SK-N-SH (cell line): ENCODE data around the gene YIPF5. TPM values are rescaled to one million over a fixed set of nuclear protein-coding genes. Genes with fewer than 3 reads are reported as not detected.

ENCODE experiments used
- CTCF ChIA-PET: fragments of 300-600, 350-600 bp; formaldehyde crosslinking; extraction: SDS; loops from one replicate; lab custom pipeline; 2021; lab: Yijun Ruan, JAX
- POLR2A ChIA-PET: fragments of 350-600 bp; sonication (Branson Sonifier 250); formaldehyde crosslinking; extraction: SDS; loops from one replicate; lab custom pipeline; 2020; ENCODE audit warnings: antibody characterized with exemption, inconsistent platforms; lab: Yijun Ruan, JAX
- DNase-seq: peaks from one replicate; pipeline ENCODE4 v3.0.0; 2012
- H2AFZ ChIP-seq: fragments of 200-600 bp; sonication (generic); 2 replicates; pipeline ENCODE4 v1.8.1; 2016; ENCODE audit warnings: antibody characterized with exemption, mild to moderate bottlenecking, low read depth
- H3F3A ChIP-seq: fragments of 200-600 bp; sonication (generic); replicated peaks from 2 replicates; pipeline ENCODE3; 2016; ENCODE audit warnings: antibody characterized with exemption, mild to moderate bottlenecking; ENCODE audit not compliant: insufficient read depth
- H3K27ac ChIP-seq, 2 experiments: fragments of 200-500 bp in 1 of 2; fragments of 200-600 bp in 1 of 2; sonication (Bioruptor generic) in 1 of 2; sonication (generic), shearing (Covaris generic) in 1 of 2; 2 replicates each; pipeline versions ENCODE4 v1.5.1 to v1.6.1; 2014 to 2016; ENCODE audit warnings: low read depth in 2 of 2, inconsistent platforms in 1 of 2, low read length in 1 of 2, mild to moderate bottlenecking in 1 of 2, mixed read lengths in 1 of 2
- H3K27me3 ChIP-seq: fragments of 200-600 bp; sonication (generic), shearing (Covaris generic); 2 replicates; pipeline ENCODE4 v1.6.1; 2016; ENCODE audit warnings: mixed run types; ENCODE audit not compliant: insufficient read depth
- H3K36me3 ChIP-seq, 2 experiments: fragments of 200-500 bp in 1 of 2; fragments of 200-600 bp in 1 of 2; sonication (Bioruptor generic) in 1 of 2; sonication (generic) in 1 of 2; replicated peaks in 1 of 2; 2 replicates each; pipeline versions ENCODE3 to v1.5.1; 2014 to 2016; ENCODE audit warnings: low read length in 1 of 2, mild to moderate bottlenecking in 1 of 2; ENCODE audit not compliant: insufficient read depth in 2 of 2, control insufficient read depth in 1 of 2
- H3K4me1 ChIP-seq, 2 experiments: fragments of 200-500 bp in 1 of 2; fragments of 200-600 bp in 1 of 2; sonication (Bioruptor generic) in 1 of 2; sonication (generic), shearing (Covaris generic) in 1 of 2; 2 replicates each; pipeline versions ENCODE4 v1.5.1 to v1.6.1; 2014 to 2016; ENCODE audit warnings: low read depth in 1 of 2, low read length in 1 of 2, mixed run types in 1 of 2; ENCODE audit not compliant: insufficient read depth in 2 of 2, control insufficient read depth in 1 of 2
- H3K4me2 ChIP-seq: fragments of 200-600 bp; sonication (generic), shearing (Covaris generic); 2 replicates; pipeline ENCODE4 v1.6.1; 2017; ENCODE audit warnings: mixed run types
- H3K4me3 ChIP-seq, 2 experiments: fragments of 200-500 bp in 1 of 2; fragments of 200-600 bp in 1 of 2; sonication (Bioruptor generic) in 1 of 2; sonication (generic), shearing (Covaris generic) in 1 of 2; 2 replicates each; pipeline versions ENCODE4 v1.5.1 to v1.8.1; 2014 to 2016; ENCODE audit warnings: low read depth in 2 of 2, inconsistent platforms in 1 of 2, low read length in 1 of 2, mild to moderate bottlenecking in 1 of 2, mixed read lengths in 1 of 2, moderate library complexity in 1 of 2
- H3K79me2 ChIP-seq: fragments of 200-600 bp; sonication (generic); 2 replicates; pipeline ENCODE4 v1.8.1; 2017; ENCODE audit warnings: mild to moderate bottlenecking; ENCODE audit not compliant: insufficient read depth
- H3K9ac ChIP-seq: fragments of 200-600 bp; sonication (generic); 2 replicates; pipeline ENCODE4 v1.6.1; 2017; ENCODE audit warnings: mixed run types
- H3K9me2 ChIP-seq: fragments of 200-600 bp; sonication (generic); 2 replicates; pipeline ENCODE4 v1.6.1; 2017; ENCODE audit warnings: mixed run types
- H3K9me3 ChIP-seq: fragments of 200-600 bp; sonication (generic); 2 replicates; pipeline ENCODE4 v1.6.1; 2017; ENCODE audit warnings: mixed run types, mild to moderate bottlenecking, moderate library complexity
- H4K20me1 ChIP-seq: fragments of 200-600 bp; sonication (generic); 2 replicates; pipeline ENCODE4 v1.6.1; 2017; ENCODE audit warnings: mild to moderate bottlenecking, mixed run types; ENCODE audit not compliant: insufficient read depth
- CHD2 ChIP-seq: fragments of 150-350 bp; IDR thresholded peaks from 2 replicates; pipeline ENCODE4 v1.6.1; 2018; ENCODE audit warnings: low read length; ENCODE audit not compliant: partially characterized antibody
- ELF1 ChIP-seq: IDR thresholded peaks from 2 replicates; pipeline ENCODE4 v1.4.0; 2012
- EP300 ChIP-seq, 2 experiments: IDR thresholded peaks; 2 replicates each; pipeline versions ENCODE4 v1.4.0 to v1.6.1; 2012; ENCODE audit warnings: borderline replicate concordance in 1 of 2, low read depth in 1 of 2, low read length in 1 of 2
- EZH2phosphoT487 ChIP-seq: fragments of 200-600 bp; sonication (generic); IDR thresholded peaks from 2 replicates; pipeline ENCODE4 v1.6.1; 2017; ENCODE audit warnings: low read depth, mixed run types, mild to moderate bottlenecking, antibody characterized with exemption, moderate library complexity, borderline replicate concordance
- FOSL2 ChIP-seq: IDR thresholded peaks from 2 replicates; pipeline ENCODE4 v1.4.0; 2012; ENCODE audit warnings: low read depth, mild to moderate bottlenecking, moderate library complexity, borderline replicate concordance
- GABPA ChIP-seq: IDR thresholded peaks from 2 replicates; pipeline ENCODE4 v1.4.0; 2012; ENCODE audit warnings: low read depth, mild to moderate bottlenecking
- GATA2 ChIP-seq: sonication (generic); formaldehyde crosslinking; IDR thresholded peaks from 2 replicates; pipeline ENCODE4 v1.5.0; 2020; ENCODE audit warnings: mild to moderate bottlenecking, missing genetic modification reagents
- JUND ChIP-seq: IDR thresholded peaks from 2 replicates; pipeline ENCODE4 v1.4.0; 2012
- MXI1 ChIP-seq: IDR thresholded peaks from 2 replicates; pipeline ENCODE4 v1.6.1; 2012; ENCODE audit warnings: mild to moderate bottlenecking, low read depth, low read length, improper control_type of control experiment
- NRF1 ChIP-seq: IDR thresholded peaks from 2 replicates; pipeline ENCODE4 v1.6.1; 2012; ENCODE audit warnings: low read depth, mild to moderate bottlenecking, low read length
- POLR2AphosphoS5 ChIP-seq: IDR thresholded peaks from 2 replicates; pipeline ENCODE4 v1.6.1; 2012; ENCODE audit warnings: low read depth, low read length
- SMC3 ChIP-seq: IDR thresholded peaks from 2 replicates; pipeline ENCODE4 v1.6.1; 2012; ENCODE audit warnings: low read depth, low read length, improper control_type of control experiment
- TAF1 ChIP-seq: IDR thresholded peaks from 2 replicates; pipeline ENCODE4 v1.6.1; 2012; ENCODE audit warnings: low read depth, mild to moderate bottlenecking, low read length, moderate library complexity, borderline replicate concordance
- WGBS: methylation state at CpG from one replicate; pipeline ENCODE4 v1.1.6; 2017; ENCODE audit warnings: low lambda C conversion rate; 5-methylcytosine and 5-hydroxymethylcytosine counted together
- polyA plus RNA-seq, 3 experiments: library from polyadenylated mRNA; depleted of rRNA; stranded (reverse); fragments of >200 nt; gene quantifications; 2 replicates each; pipeline ENCODE4 v1.2.3, GENCODE V29; 2012
- TF ChIP-seq, protein P1 (sequence below): IDR thresholded peaks from 2 replicates; pipeline ENCODE4 v1.4.0; 2012; ENCODE audit warnings: low read depth
- TF ChIP-seq, protein P2 (sequence below): IDR thresholded peaks from 2 replicates; pipeline ENCODE4 v1.6.1; 2012; ENCODE audit warnings: mild to moderate bottlenecking, low read depth, low read length, moderate library complexity
- TF ChIP-seq, protein P3 (sequence below): IDR thresholded peaks from 2 replicates; pipeline ENCODE4; 2012
- TF ChIP-seq, protein P4 (sequence below): IDR thresholded peaks from 2 replicates; pipeline ENCODE4 v1.4.0; 2012; ENCODE audit warnings: low read depth, borderline replicate concordance

YIPF5 gene
- polyA plus RNA-seq, 1 of the 3 experiments (the other 2 are of a cell fraction): 36.2 TPM

DNA sequence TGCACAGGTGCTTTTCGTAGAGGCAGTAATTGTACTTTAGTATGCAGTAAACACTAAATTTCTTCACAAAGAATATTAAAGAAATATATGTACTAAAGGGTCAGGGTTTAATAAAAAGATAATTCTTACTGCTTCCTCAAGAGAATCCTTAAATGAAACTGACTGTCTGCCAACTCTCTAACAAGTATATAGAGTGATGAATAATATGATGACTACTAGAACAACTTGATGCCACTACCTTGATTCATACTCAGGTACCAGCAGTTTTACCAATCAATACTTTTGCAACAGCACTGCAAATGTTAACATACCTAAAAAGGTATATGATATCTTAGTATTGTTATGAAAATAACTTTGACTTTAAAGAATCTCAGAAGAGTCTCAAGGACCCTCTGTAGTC lies 3.8 kb downstream of the YIPF5 start:
- POLR2A ChIA-PET: no interaction called here
- no peak overlapping the region for H3K4me2 ChIP-seq
- peaks cover 66 to 75% of the 10 kb centered on the region in 2 experiments for H3K36me3 ChIP-seq
- H3K79me2 ChIP-seq: peaks cover 64% of the 10 kb centered on the region
- H3K9me2 ChIP-seq: no peaks in the 10 kb centered on the region
- no peaks in the 10 kb centered on the region for H3K9me3 ChIP-seq
- WGBS: 86% methylated on average over 1 of the region's 1 CpG
- no peak overlapping the region for H3K27ac ChIP-seq
- no peaks in the 10 kb centered on the region for H4K20me1 ChIP-seq
- no peak overlapping the region for H2AFZ ChIP-seq
- peaks cover 7 to 11% of the 10 kb centered on the region in 2 experiments; a peak in 3 of 4 replicates for H3K4me1 ChIP-seq
- TF ChIP-seq ELF1 (no peak), FOSL2 (no peak), SMC3 (no peak), GATA2 (CRISPR knock-in tag) (no peak), JUND (no peak), CHD2 (no peak)
- TF ChIP-seq, protein P1, sequence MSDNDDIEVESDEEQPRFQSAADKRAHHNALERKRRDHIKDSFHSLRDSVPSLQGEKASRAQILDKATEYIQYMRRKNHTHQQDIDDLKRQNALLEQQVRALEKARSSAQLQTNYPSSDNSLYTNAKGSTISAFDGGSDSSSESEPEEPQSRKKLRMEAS: no peak
- TF ChIP-seq, protein P2, sequence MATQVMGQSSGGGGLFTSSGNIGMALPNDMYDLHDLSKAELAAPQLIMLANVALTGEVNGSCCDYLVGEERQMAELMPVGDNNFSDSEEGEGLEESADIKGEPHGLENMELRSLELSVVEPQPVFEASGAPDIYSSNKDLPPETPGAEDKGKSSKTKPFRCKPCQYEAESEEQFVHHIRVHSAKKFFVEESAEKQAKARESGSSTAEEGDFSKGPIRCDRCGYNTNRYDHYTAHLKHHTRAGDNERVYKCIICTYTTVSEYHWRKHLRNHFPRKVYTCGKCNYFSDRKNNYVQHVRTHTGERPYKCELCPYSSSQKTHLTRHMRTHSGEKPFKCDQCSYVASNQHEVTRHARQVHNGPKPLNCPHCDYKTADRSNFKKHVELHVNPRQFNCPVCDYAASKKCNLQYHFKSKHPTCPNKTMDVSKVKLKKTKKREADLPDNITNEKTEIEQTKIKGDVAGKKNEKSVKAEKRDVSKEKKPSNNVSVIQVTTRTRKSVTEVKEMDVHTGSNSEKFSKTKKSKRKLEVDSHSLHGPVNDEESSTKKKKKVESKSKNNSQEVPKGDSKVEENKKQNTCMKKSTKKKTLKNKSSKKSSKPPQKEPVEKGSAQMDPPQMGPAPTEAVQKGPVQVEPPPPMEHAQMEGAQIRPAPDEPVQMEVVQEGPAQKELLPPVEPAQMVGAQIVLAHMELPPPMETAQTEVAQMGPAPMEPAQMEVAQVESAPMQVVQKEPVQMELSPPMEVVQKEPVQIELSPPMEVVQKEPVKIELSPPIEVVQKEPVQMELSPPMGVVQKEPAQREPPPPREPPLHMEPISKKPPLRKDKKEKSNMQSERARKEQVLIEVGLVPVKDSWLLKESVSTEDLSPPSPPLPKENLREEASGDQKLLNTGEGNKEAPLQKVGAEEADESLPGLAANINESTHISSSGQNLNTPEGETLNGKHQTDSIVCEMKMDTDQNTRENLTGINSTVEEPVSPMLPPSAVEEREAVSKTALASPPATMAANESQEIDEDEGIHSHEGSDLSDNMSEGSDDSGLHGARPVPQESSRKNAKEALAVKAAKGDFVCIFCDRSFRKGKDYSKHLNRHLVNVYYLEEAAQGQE: no peak
- TF ChIP-seq, all 33 proteins: peak for 0
- peaks cover 17% of the 10 kb centered on the region for H3F3A ChIP-seq
- H3K9ac ChIP-seq: no peak overlapping the region
- CTCF ChIA-PET: no interaction called here
- no peaks in the 10 kb centered on the region for H3K27me3 ChIP-seq
- no peak for DNase-seq
- no peak overlapping the region for H3K4me3 ChIP-seq

DNA sequence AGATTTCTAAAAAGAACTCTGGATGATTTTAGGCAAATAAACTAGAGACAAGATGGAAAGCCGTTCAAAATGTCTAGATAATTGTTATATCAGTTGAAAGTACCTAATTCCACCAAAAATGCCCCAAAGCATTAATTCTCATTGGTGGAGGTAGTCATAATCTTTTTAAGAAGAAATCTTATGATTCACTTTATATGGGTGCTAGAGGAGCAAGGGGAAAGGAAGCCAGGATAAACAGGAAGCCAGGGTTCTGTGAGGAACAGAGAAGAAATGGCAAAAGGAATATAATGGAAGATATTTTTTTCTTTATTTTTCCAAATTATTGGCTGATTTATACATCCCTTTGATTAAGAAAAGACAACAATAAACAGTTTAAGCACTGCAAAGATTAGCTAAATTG lies 7.8 kb downstream of the YIPF5 start:
- no peaks in the 10 kb centered on the region for H3K27me3 ChIP-seq
- no peaks in the 10 kb centered on the region for H4K20me1 ChIP-seq
- no peak overlapping the region for H2AFZ ChIP-seq
- H3F3A ChIP-seq: peaks cover 21% of the 10 kb centered on the region
- H3K4me2 ChIP-seq: no peak overlapping the region
- H3K79me2 ChIP-seq: peaks cover 49% of the 10 kb centered on the region
- peaks cover 0 to 7% of the 10 kb centered on the region in 2 experiments; a peak in 2 of 4 replicates for H3K4me1 ChIP-seq
- CTCF ChIA-PET: interaction anchor here (1.5 kb wide), 1 partner anchor 20 kb away, joined by 3 read pairs; no protein-coding TSS in a partner anchor
- WGBS: 97% methylated on average over 1 of the region's 1 CpG
- no peak overlapping the region for H3K27ac ChIP-seq
- no peaks in the 10 kb centered on the region for H3K9me2 ChIP-seq
- DNase-seq: no peak
- H3K36me3 ChIP-seq: peaks cover 86 to 95% of the 10 kb centered on the region in 2 experiments
- TF ChIP-seq, protein P3, sequence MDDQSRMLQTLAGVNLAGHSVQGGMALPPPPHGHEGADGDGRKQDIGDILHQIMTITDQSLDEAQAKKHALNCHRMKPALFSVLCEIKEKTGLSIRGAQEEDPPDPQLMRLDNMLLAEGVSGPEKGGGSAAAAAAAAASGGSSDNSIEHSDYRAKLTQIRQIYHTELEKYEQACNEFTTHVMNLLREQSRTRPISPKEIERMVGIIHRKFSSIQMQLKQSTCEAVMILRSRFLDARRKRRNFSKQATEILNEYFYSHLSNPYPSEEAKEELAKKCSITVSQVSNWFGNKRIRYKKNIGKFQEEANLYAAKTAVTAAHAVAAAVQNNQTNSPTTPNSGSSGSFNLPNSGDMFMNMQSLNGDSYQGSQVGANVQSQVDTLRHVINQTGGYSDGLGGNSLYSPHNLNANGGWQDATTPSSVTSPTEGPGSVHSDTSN: no peak
- TF ChIP-seq TAF1: no peak
- TF ChIP-seq EP300 (IDR thresholded peaks at IDR 0.05; ENCODE audit: borderline replicate concordance in 1 of 2, low read depth in 1 of 2, low read length in 1 of 2): no peak
- no peak for TF ChIP-seq POLR2AphosphoS5
- TF ChIP-seq EZH2phosphoT487: no peak
- TF ChIP-seq, protein P4, sequence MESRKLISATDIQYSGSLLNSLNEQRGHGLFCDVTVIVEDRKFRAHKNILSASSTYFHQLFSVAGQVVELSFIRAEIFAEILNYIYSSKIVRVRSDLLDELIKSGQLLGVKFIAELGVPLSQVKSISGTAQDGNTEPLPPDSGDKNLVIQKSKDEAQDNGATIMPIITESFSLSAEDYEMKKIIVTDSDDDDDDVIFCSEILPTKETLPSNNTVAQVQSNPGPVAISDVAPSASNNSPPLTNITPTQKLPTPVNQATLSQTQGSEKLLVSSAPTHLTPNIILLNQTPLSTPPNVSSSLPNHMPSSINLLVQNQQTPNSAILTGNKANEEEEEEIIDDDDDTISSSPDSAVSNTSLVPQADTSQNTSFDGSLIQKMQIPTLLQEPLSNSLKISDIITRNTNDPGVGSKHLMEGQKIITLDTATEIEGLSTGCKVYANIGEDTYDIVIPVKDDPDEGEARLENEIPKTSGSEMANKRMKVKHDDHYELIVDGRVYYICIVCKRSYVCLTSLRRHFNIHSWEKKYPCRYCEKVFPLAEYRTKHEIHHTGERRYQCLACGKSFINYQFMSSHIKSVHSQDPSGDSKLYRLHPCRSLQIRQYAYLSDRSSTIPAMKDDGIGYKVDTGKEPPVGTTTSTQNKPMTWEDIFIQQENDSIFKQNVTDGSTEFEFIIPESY: no peak
- no peak for TF ChIP-seq NRF1
- TF ChIP-seq MXI1: no peak
- no peak for TF ChIP-seq SMC3
- TF ChIP-seq CHD2: no peak
- TF ChIP-seq GABPA: no peak
- no peak overlapping the region for H3K4me3 ChIP-seq
- no peak overlapping the region for H3K9ac ChIP-seq
- no peaks in the 10 kb centered on the region for H3K9me3 ChIP-seq
- POLR2A ChIA-PET: no interaction called here
